ENCODE measurements around the gene SMAD6.

SMAD6 gene

GRCh38 chr15:66721954-66722353, 19.9 kb downstream of the SMAD6 start:
- no peak for DNase-seq

DNA sequence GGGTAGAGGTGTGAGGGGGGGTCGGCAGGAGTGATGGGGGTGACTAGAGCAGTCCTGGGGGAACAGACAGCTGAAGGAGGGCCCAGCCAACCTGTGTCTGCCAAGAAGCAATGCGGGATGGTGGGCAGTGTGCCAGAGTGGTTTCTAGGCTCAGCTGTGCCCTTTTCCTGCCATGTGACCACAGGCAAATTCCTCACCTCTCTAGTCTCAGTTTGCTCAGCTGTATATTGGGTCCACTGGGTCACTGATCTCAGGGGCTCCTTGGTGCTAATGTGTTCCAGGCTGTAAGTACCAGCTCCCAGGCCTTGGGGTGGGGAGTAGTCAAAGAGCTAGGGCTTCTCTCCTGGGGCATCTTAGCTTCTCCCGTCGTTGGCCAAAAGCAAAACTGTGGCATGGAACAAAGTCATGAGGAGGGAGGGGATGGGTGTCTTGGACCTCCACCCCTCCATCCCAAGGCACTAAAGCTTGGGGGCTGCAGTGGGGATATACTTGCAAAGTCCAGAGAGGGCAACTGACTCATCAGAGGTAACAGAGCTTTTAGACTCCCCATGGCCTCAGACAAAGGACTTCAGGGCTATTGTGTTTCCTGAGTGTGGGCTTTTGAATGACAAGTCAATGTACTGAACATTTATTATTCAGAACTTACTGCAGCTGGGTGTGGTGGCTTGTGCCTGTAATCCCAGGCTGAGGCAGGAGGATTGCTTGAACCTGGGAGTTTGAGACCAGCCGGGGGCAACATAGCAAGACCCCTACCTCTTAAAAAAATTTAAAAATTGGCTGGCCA, 20.9 kb downstream of the SMAD6 start:
- no peak for DNase-seq

DNA sequence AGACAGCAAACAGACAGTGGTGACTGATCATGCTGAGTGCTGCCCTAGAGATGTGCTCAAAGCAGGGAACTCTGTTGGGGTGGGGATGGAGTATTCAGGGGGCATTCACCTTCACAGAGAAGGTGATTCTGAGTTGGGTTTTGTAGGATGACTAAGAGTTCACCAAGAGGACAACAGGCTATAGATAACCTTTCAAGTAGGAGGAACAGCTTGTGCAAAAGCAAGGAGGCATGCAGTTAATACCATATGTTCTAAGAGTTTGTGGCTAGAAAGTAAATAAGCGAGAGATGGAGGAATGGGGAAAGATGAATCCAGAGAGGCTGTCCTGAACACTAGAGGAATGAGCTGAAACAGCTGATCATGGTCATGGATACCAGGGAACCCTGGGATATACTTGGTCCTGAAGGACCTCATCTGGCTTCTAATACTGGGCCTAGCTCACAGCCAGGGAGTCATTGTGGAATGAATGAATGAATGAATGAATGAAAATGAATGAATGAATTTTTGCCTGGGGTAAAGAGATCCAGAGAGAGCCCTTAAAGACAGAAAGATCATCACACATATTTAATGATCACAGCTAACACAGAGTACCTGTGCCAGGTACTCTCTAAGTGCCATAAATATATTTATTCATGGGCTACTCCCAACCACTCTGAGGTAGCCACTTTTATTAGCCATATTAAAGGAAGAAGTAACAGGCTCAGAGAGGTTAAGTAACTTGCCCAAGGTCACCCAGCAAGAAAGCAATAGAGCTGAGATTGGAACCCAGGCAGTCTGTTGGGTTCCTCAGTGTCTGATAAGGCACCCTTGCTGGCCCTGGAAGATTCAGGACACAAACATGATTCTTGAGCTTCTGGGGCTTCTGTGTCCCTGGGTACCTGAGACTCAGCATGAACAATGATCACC, 22.0 kb downstream of the SMAD6 start:
- no peak for DNase-seq

DNA sequence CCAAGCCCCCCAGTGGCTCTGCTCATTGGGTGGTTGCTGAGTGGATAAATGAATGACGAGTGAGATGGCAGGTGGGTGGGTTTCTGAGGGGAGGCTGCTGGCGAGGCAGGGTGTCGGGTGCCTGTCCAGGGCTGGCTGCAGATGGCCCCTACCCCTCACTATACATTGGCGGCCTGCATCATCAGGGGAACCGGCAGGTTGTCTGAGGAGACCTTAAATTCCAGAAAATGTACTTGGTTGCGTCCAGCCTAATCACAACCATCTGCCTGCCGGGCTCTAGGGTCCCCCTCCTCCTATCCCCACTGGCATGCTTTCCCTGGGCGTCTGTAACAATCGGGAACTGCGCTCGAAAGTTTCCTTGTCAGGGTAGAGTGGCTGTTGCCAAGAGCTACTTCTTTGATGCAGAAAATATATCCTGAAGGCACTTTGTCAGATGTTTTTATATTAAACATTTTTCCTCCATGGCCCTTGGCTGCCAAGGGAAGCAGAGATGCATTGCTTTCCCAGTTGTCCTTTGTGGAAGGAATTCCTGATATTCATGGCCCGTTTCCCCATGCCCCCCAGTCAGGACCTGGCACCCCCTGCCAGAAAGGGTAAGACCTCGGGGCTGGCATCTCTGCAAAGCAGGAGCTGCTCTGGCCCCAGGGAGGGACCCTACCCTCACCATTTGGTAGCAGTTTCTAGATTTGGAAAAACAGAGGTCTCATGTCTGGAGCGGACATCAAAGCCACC, 22.9 kb downstream of the SMAD6 start:
- DNase-seq, result no peak

DNA sequence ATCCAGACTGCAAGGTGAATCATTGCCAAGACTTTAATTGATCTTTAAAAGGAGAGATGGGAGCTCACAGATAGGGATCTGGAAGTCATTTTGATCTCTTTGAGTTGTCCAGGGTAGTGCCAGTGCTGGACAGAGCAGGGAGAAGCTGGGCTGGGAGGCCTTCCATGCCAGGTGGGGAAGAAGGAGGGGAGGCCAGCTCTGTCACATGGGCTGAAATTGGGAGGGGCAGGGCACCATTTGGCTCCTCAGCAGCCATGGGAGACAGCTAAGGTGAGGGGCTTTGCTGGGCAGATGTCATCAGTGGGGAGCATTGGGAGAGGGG, 23.4 kb downstream of the SMAD6 start:
- no peak for DNase-seq

GRCh38 chr15:66726386-66726785, 24.4 kb downstream of the SMAD6 start:
- DNase-seq, result no peak

GRCh38 chr15:66729331-66729951, 27.4 kb downstream of the SMAD6 start:
- no peak for DNase-seq

- no peak for DNase-seq
Observed at GRCh38 chr15:66730168-66731021, 28.4 kb downstream of the SMAD6 start.

- no peak for DNase-seq
Observed at GRCh38 chr15:66733976-66734375, 31.9 kb downstream of the SMAD6 start.

DNA sequence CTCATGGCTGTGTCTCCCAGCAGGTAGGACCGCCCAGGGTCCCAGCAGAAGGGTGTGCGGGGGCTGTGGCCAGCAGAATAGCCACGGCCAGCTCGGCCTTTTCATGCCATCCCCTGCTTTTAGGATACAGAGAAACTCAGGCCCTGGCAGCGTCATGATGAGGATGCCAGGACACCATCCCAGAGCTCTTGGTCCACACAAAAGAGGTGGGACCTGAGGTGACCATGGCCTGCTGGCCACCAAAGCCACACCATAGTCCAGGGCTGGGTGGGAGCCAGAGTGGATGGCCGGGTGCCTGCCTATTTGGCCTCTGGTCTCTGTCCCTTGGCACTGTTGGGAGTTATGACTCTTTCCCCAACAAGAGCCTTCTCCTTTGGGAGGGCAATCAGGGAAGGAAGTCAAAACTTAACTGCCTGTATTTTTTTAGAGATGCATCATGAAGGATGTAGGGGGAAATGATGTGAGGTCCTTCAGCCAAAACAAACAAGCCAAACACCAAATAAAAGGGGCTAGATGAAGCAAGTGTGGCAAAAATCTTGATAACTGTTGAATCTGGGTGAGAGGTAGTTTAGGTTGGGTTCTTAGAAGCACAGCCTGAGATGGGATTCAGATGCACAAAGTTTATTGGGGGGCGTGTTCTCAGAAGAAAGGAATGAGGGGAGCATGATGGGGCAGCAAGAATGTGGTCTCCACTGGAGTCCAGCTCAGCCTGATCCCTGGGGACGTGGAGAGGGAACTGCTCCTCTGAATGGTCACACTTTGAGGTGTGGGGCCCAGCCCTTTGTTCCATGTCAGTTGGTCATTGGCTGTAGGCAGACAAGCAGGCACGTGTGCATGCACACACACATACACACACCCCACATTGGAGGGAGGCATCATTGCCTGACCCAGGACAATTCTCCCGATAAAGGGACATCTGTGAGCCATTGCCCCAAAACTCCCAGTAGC, 33.2 kb downstream of the SMAD6 start:
- DNase-seq, result no peak

DNA sequence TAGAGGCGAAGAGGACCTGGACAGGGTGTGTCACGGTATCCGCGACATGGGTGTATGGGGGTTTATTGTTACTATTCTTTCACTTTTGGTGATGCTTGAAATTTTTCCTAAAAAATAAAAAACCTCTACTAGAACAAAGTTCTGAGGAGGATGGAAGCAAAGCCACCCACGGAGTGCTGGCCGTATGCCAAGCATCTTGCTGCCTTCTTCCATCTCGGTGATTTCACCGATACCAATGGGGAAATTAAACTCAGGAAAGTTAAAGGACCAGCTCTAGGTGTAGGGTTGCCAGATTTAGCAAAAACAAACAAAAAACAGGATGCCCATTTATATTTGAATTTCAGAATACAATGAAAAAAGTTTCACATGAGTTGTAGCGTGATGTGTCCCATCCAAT, 33.9 kb downstream of the SMAD6 start:
- DNase-seq, result no peak

GRCh38 chr15:66737243-66738010, 35.4 kb downstream of the SMAD6 start:
- no peak for DNase-seq

DNA sequence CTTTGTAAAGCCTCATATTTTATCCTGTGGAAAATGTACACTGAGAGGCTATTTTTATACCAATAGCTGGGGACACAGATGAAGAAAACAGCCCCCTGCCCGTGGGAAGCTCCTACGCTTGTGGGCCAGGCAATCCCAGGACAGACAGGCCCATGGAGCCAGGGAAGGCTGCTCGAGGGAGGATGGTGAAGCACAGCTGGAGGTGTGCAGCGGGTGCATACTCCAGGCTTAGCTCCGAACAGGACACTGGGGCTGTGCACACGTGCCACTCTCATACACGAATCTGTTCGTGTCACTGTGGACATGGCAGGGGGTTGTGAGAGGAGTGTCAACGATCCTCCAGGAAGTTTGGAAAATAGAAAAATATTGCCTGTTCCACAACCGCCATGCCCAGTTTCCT, 36.1 kb downstream of the SMAD6 start:
- no peak for DNase-seq

- no peak for DNase-seq
Observed at GRCh38 chr15:66738595-66738994, 36.6 kb downstream of the SMAD6 start.

DNA sequence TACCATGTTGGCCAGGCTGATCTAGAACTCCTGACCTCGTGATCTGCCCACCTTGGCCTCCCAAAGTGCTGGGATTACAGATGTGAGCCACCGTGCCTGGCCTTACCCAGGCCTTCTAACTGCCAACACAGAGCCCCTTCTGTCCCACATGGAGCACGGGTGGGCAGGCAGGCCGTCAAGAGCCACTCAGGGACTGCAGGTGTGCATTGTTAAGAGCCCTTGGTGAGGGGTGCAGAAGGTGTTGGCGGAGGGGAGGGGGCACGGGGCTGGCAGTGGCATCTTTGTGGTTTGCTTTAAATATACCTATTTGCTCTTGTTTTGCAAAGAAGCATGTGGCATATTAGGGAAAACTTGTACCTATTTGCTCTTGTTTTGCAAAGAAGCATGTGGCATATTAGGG, 37.3 kb downstream of the SMAD6 start:
- no peak for DNase-seq

DNA sequence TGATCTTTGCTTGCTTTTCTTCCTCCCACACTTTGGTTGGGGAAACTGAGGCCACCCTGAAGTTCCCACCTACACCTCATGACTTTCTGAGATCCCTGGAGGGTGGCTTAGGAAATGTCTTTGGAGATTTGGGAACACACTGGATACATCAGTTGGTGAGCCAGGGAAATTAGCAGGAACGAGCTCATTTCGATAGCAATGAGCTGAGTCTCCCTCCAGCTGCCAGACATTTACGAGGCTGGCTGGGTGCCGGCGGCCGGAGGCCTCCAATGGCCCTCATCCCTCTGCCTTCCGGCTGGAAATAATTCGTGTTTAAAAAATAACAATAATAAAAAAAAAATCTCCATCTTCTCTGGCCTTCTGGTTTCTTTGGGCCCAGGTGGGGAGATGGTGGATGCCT, 38.8 kb downstream of the SMAD6 start:
- no peak for DNase-seq

GRCh38 chr15:66741646-66742045, 39.6 kb downstream of the SMAD6 start:
- DNase-seq, result no peak

DNA sequence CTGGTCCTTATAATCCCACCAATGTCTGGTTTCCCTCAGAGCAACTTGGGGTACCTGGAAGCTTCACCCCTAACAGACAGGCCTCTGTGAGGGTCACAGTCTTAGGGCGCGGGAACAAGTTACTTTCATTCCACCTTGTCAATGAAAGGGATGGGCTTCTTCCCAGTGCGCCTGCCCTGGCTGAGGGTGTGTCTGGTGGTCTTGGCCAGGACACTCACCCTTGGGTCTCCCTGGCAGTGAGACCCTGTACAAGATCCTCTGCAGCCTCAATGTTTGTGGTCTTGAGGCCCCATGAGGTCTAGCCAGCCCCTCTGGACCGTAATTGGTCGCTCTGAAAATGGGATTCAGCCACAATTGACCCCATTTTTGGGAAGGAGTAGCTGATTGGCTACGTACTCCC, 40.2 kb downstream of the SMAD6 start:
- DNase-seq, result no peak

DNA sequence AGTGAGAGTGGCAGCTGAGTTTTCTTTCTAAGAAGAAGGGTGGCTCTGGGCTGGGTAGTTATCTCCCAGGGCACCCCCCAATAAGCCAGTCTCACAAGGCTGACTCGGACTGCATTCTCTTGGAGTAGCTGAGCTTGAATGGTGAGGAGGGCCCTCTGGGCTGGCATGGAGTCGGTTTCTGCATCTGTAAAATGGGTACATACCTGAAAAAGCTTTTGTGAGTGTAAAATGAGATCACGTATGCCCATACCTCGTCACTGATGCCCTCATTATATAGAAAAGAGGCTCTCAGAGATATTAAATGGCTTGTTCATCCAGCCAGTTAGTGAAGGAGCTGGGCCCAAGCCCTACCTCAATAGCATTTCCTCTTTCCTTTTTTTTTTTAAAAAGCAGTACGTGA, 41.2 kb downstream of the SMAD6 start:
- DNase-seq, result no peak

All from stimulated activated CD4-positive, alpha-beta T cell treated with anti-CD3 and anti-CD28 coated beads, Interleukin-4, amount 100 ng/mL, for 4 hours (primary cell).